ENCODE results near the gene CUL7. TPM values are rescaled to one million over a fixed set of nuclear protein-coding genes. Genes with fewer than 3 reads are reported as not detected.
A peak's percentile ranks its signal among the peaks of the same experiment; 100 is the strongest.

Gene CUL7
- total RNA-seq, 4 donors from 2014 or later, result 16.3 to 21.0 (median 17.9) TPM

- 11% methylated on average over 22 of the region's 22 CpGs for WGBS, 2 donors
- Histone ChIP-seq H3K27me3 (no peaks in the 10 kb centered on the region), H3K4me3 (peak overlapping the region; percentile 69 to 79 (median 74)), H3K4me1 (peaks cover 0 to 47% (median 15%) of the 10 kb centered on the region in 4 donors), H3K9me3 (no peaks in the 10 kb centered on the region), H3K27ac (peak overlapping the region; percentile 82 to 95 (median 94)), H3K36me3 (peaks cover 0 to 65% (median 0%) of the 10 kb centered on the region in 3 donors)
- peak in 1 of 2 donors; percentile 19 for DNase-seq (ENCODE audit: low spot score in 2 of 2)
- no peak for TF ChIP-seq EP300 (IDR thresholded peaks at IDR 0.05)
- TF ChIP-seq CTCF (IDR thresholded peaks at IDR 0.05), result no peak
- TF ChIP-seq POLR2A (IDR thresholded peaks at IDR 0.05), result no peak
Measured at GRCh38 chr6:43052842-43053544, 658 bp downstream of the CUL7 start.

- Histone ChIP-seq H3K27me3 (no peaks in the 10 kb centered on the region), H3K4me1 (peaks cover 0 to 40% (median 13%) of the 10 kb centered on the region in 4 donors), H3K36me3 (peaks cover 0 to 66% (median under 1%) of the 10 kb centered on the region in 3 donors), H3K4me3 (peak overlapping the region in 1 of 4 donors; percentile 69), H3K9me3 (no peaks in the 10 kb centered on the region), H3K27ac (peak overlapping the region in 3 of 4 donors; percentile 92 to 95 (median 95))
- no peak for DNase-seq (ENCODE audit: low spot score in 2 of 2)
- TF ChIP-seq POLR2A (IDR thresholded peaks at IDR 0.05), result no peak
- TF ChIP-seq CTCF (IDR thresholded peaks at IDR 0.05), result no peak
- no peak for TF ChIP-seq EP300 (IDR thresholded peaks at IDR 0.05)
- WGBS, 2 donors, result 84 to 85% methylated on average over 17 to 19 of the region's 19 CpGs
Measured at GRCh38 chr6:43052225-43052841, 1.3 kb downstream of the CUL7 start.

GRCh38 chr6:43050981-43051380 lies 2.7 kb downstream of the CUL7 start:
- H3K4me3 ChIP-seq, result no peak overlapping the region
- TF ChIP-seq POLR2A (IDR thresholded peaks at IDR 0.05), result no peak
- TF ChIP-seq CTCF (IDR thresholded peaks at IDR 0.05), result no peak
- TF ChIP-seq EP300 (IDR thresholded peaks at IDR 0.05), result no peak
- peaks cover 0 to 66% (median 9%) of the 10 kb centered on the region in 3 donors for H3K36me3 ChIP-seq
- H3K9me3 ChIP-seq, result no peaks in the 10 kb centered on the region
- no peaks in the 10 kb centered on the region for H3K27me3 ChIP-seq
- 90 to 98% methylated on average over 17 of the region's 17 CpGs for WGBS, 2 donors
- H3K4me1 ChIP-seq, result peaks cover 0 to 37% (median 13%) of the 10 kb centered on the region in 4 donors
- DNase-seq (ENCODE audit: low spot score in 2 of 2), result no peak
- H3K27ac ChIP-seq, result no peak overlapping the region

GRCh38 chr6:43047998-43048397 lies 5.7 kb downstream of the CUL7 start:
- Histone ChIP-seq H3K4me1 (peaks cover 0 to 24% (median 4%) of the 10 kb centered on the region in 4 donors), H3K36me3 (peaks cover 0 to 85% (median 14%) of the 10 kb centered on the region in 3 donors), H3K27ac (no peak overlapping the region), H3K27me3 (no peaks in the 10 kb centered on the region), H3K9me3 (no peaks in the 10 kb centered on the region), H3K4me3 (no peak overlapping the region)
- no peak for DNase-seq (ENCODE audit: low spot score in 2 of 2)
- WGBS, 2 donors, result 84 to 92% methylated on average over 6 to 7 of the region's 7 CpGs
- TF ChIP-seq POLR2A (IDR thresholded peaks at IDR 0.05), result no peak
- no peak for TF ChIP-seq CTCF (IDR thresholded peaks at IDR 0.05)
- TF ChIP-seq EP300 (IDR thresholded peaks at IDR 0.05), result no peak

- Histone ChIP-seq H3K27ac (no peak overlapping the region), H3K9me3 (no peaks in the 10 kb centered on the region), H3K4me1 (no peaks in the 10 kb centered on the region), H3K27me3 (no peaks in the 10 kb centered on the region), H3K4me3 (no peak overlapping the region), H3K36me3 (peaks cover 0 to 99% (median 18%) of the 10 kb centered on the region in 3 donors)
- DNase-seq (ENCODE audit: low spot score in 2 of 2), result no peak
- TF ChIP-seq CTCF (IDR thresholded peaks at IDR 0.05) (no peak), POLR2A (IDR thresholded peaks at IDR 0.05) (no peak), EP300 (IDR thresholded peaks at IDR 0.05) (no peak)
- 95% methylated on average over 11 of the region's 11 CpGs for WGBS, 2 donors
Measured at GRCh38 chr6:43045371-43045930, 8.2 kb downstream of the CUL7 start.
